HCT116 (cell line): ENCODE measurements around the gene TBCD.

Experiments
- CTCF ChIP-seq, 3 experiments: fragments of 200-600 bp in 1 of 3; sonication (generic) in 1 of 3; IDR thresholded peaks in 2 of 3; conservative IDR thresholded peaks in 1 of 3; 2 replicates each; pipeline ENCODE4 v1.5.1; 2012 to 2017; ENCODE audit warnings: low read depth in 2 of 3, low read length in 2 of 3, antibody characterized with exemption in 1 of 3, borderline replicate concordance in 1 of 3, control low read depth in 1 of 3, mild to moderate bottlenecking in 1 of 3, mixed read lengths in 1 of 3, mixed run types in 1 of 3, moderate library complexity in 1 of 3; ENCODE audit not compliant: insufficient read depth in 1 of 3
- EZH2 ChIP-seq: fragments of 200-600 bp; sonication (generic); IDR thresholded peaks from 2 replicates; pipeline ENCODE4 v1.6.1; 2017; ENCODE audit warnings: antibody characterized with exemption, mixed run types
- EZH2phosphoT487 ChIP-seq: fragments of 200-600 bp; IDR thresholded peaks from 2 replicates; pipeline ENCODE4 v1.6.1; 2018; ENCODE audit warnings: antibody characterized with exemption, borderline replicate concordance
- JUND ChIP-seq: IDR thresholded peaks from 2 replicates; pipeline ENCODE4 v1.6.1; 2012
- POLR2A ChIP-seq: IDR thresholded peaks from 2 replicates; pipeline ENCODE4 v1.7.0; 2011; ENCODE audit warnings: borderline replicate concordance; ENCODE audit not compliant: insufficient read depth, insufficient read length; ENCODE audit errors: extremely low read depth
- POLR2AphosphoS5 ChIP-seq: IDR thresholded peaks from 2 replicates; pipeline ENCODE4 v1.6.1; 2011; ENCODE audit warnings: mild to moderate bottlenecking, low read depth, low read length, moderate library complexity

GRCh38 chr17:82830249-82830661 lies 78.4 kb downstream of the TBCD start:
- TF ChIP-seq CTCF (IDR thresholded peaks at IDR 0.05 in 2 of 3, conservative IDR thresholded peaks at IDR 0.05 in 1 of 3; ENCODE audit: borderline replicate concordance in 1 of 3, insufficient read depth in 1 of 3, low read depth in 2 of 3, low read length in 2 of 3) = no peak
- no peak for TF ChIP-seq EZH2
- no peak for TF ChIP-seq EZH2phosphoT487
- TF ChIP-seq JUND = no peak
- no peak for TF ChIP-seq POLR2A
- no peak for TF ChIP-seq POLR2AphosphoS5
